H54 (cell line): ENCODE data around the gene MEOX2.
A peak's percentile ranks its signal among the peaks of the same experiment; 100 is the strongest.

Experiments
- DNase-seq: peaks from one replicate; pipeline ENCODE4 v3.0.0; 2011; ENCODE audit warnings: low spot score, mixed read lengths; ENCODE audit not compliant: insufficient read length
- FAIRE-seq: peaks from 3 replicates; lab custom pipeline; 2011; peaks lifted over from hg19 to GRCh38; lab: Jason Lieb, UNC
- POLR2A ChIP-seq: IDR thresholded peaks from 2 replicates; pipeline ENCODE4 v1.6.1; 2011; ENCODE audit warnings: low read depth, mild to moderate bottlenecking, low read length

The MEOX2 gene

DNA sequence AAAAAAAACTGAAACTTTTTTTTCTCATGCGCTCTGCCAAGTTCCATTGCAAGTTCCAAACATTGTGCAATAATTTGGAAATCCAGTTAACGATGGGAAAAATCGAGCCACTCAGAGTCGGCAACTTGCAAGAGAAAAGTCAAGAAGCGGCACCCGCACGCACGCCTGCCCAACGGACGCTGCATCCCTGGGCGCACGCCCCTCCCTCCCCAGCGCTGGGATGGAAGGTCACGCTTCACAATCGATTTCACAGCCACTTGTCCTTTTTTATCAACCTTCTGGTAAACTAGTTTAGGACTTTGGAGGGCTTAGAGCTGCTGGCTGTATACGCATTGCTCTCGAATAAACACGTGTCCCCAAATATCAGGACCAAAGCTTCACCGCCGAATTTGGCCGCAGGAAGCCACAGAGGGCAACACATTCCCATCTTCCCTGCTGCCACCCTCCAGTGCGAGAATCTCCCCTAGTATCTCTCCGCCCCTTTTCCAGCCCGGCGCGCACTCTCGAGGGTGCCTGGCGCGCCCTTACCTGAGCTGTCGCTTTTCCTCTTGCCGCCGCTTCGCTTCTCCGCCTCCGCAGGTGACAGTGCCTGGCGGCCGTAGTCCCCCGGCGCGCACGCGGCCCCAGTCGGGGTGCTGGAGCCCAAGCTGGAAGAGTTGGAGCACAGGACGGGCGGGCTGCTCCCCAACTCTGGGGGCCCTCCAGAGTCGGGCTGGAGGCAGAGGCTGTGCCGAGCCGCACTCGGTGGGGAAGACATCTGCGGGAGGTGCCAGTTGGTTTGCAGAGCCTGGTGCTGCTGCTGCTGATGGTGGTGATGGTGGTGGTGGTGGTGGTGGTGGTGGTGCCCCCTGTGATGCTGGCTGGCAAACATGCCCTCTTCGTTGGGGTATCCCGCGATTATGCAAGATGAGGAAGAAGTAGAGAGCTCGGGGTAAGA lies 857 bp downstream of the MEOX2 start:
- no peak for TF ChIP-seq POLR2A
- no peak for DNase-seq
- no peak for FAIRE-seq

DNA sequence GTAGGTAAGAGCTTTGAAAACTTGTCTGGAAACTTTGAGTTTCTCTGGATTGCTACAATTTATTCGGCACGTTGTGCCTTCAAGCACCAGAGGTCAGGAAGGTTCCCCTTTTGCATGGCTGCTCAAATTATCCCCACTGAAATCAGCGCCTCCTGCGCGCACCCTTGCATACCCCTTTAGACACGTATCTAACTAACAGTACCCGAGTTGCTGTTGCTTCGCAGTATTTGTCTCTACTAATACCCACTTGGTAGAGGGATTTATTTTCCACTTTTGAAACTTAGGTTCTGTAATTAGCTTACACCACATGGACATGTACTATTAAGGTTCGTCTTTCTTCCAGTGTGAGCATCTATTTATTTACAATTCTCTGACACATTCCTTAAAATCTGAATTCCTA lies 1.6 kb downstream of the MEOX2 start:
- no peak for TF ChIP-seq POLR2A
- DNase-seq (no peak), FAIRE-seq (no peak)

DNA sequence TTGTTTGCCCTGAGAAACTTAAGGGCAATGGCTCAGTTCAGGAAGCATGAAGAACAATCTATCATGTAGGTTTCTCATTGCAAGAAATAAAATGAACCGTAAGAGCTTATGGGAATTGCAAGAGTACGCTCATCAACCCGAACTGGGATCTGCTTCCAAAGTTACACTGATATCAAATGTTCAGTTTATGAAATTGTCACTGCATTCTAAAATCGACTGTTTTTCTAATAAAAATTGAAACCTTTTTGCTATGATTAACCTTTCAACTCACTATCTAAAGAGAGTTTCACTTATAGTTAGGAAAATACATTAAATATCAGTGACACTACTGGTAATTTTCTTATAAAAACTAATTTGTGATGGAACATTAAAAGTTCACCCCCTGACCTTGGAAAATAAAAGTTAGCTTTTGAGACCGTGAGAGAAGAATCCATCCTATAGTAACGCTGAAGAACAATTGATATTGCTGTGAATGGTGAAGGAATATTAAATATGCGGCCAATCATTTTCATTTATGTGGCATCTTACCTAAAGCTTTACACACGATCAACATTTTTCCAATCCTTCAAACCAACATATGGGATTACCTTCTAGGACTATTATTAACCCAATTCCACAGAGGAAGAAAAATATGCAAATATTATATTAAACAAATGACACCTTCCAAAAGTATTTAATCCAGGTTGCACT lies 2.2 kb downstream of the MEOX2 start:
- FAIRE-seq (no peak), DNase-seq (no peak)
- no peak for TF ChIP-seq POLR2A

DNA sequence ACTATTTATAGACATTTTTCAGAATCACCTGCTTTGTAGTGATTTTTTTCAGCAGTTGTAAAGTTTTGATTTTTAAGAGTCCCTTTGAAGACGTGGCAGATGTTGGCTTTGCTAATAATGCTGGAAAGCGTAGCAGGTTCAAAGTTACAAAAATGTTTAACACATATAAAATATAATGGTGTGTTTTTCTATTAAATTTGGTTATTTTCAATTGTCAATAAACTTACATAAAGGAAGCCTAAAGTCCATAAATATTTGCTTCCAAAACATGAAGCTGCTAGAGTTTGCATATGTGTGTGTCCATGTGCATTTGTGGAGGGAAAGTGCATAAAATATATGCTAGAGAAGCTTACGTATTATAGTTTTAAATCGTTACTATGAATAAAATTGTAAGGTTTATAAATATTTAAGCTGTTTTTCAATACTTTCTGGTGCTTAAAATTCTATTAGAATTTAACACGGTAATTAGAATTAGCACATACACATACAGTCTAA lies 3.7 kb downstream of the MEOX2 start:
- FAIRE-seq (no peak), DNase-seq (no peak)
- TF ChIP-seq POLR2A = no peak

DNA sequence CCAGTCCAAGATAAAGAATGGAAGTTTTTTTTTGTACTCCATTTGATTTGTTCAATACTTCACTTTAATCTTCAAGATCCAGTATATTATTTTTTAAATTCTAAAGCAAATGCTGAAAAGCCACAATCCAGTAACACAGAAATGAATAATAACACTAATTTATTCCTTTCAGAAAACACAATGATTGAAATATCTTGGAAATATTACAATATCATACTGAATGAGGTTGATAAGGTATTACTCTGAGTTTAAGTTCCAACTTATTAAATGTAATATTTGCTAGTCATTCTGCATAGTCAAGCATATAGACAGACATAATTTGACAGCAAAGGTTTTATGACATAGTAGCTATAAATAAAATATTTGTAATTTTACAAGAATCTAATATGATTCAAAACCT lies 4.4 kb downstream of the MEOX2 start:
- DNase-seq (no peak), FAIRE-seq (no peak)
- no peak for TF ChIP-seq POLR2A

DNA sequence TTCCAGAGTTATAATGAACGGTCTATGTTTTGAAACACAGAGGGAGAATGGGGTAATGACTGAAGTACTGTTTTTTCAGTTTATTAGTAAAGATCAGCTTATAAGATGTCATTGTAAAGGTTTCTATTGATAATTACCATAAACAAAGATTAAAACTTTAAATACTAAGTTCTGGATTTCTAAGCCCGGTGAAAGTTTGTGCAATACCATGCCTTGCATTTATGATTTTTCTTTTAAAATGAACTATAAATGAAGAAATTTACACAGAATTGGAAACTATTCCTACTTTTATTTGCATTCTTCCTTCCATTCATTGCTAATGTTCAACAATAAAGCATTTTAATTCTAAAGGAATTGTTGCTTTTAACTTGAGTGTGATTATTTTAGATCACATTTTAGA lies 4.9 kb downstream of the MEOX2 start:
- peak; percentile 11 for FAIRE-seq
- no peak for DNase-seq
- TF ChIP-seq POLR2A = no peak

DNA sequence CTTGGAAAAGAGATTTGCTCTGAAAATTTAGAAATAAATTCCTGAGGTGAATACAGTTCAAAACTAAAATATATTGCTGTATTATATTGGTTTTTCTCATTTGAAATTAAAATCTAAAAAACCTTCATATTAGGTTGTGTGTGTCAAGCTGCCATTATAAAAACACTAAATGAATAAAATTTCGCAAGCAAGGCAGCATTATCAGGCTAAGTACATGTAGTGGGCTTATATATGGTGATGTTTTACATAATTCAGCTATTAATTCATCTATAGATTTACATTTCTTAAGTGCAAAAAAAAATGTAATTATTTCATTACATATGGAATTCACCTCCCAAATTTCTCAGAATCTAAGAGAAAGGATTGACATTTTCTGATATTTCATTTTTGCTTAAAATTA lies 5.3 kb downstream of the MEOX2 start:
- FAIRE-seq (no peak), DNase-seq (no peak)
- TF ChIP-seq POLR2A = no peak

DNA sequence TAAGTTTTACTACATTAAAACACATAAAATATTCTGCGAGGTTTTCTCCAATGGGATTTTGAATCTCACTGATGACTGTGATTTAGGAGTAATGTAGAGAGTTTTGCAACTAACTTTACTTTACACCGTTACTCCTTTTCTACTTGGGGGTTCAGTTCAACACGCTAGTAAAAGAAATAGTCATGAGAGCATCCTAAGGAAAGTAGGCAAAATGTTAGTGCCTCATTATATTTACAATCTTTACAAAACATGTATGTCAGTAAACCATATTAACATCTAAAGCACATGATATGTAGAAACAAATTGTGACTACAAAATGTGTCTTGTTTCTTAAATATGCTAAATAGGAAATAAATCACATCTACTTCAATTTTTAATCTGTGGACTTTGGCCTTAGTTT lies 6.0 kb downstream of the MEOX2 start:
- TF ChIP-seq POLR2A = no peak
- FAIRE-seq (peak; percentile 79), DNase-seq (no peak)

DNA sequence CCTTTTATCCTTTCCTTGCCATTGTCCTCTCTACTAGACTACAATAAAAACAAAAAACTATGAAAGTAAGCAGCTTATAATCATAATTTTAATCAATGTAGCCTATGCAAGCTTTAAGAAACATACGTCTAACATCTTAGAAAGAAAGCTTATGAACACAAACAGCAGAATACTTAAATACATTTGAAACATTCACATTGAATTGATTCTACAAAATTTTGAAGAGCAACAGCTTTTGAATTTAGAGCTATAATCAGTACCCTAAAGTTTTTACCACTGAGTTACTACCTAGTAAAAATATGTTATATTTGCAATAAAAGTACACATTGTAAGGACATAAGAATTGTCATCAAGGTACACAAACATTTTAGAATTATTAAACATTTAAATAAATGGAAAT lies 7.2 kb downstream of the MEOX2 start:
- no peak for FAIRE-seq
- no peak for DNase-seq
- no peak for TF ChIP-seq POLR2A

DNA sequence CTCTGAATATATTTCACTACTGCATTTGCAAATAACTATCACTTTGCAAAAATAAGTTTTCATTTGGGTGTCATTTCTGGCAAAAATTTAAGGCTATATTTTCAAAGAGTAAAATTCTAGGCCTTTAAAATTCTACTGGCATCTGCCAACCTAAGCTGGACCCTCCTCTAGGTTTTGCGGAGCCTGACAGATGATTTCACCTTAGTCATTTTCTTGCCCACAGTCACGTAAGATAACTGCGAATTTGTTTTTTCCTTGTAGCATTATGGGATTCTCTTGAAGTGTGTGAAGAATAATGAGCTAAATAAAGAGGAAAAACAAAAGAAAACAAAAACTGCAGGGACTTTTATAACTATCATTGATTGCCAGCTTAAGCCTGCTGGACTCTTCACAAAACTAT lies 7.8 kb downstream of the MEOX2 start:
- no peak for DNase-seq
- FAIRE-seq = no peak
- no peak for TF ChIP-seq POLR2A

DNA sequence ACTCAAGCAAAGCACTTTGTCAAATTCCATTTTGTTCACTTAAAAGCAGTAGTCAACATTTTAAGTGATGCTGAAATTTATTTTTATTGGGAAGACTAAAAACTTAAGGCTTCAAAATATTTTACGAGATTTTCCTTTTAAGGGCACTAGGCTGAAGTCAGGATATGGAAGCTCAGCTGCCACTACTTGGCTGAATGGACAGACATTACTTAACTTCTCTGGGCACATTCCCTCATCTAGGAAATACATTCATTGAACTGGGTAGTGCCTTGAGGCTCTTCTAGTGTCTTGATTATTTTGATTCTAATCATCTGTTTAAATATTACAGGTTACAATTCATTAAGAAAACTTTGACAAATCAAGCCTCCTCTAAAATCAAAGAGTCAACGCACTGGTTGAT lies 11.1 kb downstream of the MEOX2 start:
- DNase-seq (no peak), FAIRE-seq (no peak)
- no peak for TF ChIP-seq POLR2A

DNA sequence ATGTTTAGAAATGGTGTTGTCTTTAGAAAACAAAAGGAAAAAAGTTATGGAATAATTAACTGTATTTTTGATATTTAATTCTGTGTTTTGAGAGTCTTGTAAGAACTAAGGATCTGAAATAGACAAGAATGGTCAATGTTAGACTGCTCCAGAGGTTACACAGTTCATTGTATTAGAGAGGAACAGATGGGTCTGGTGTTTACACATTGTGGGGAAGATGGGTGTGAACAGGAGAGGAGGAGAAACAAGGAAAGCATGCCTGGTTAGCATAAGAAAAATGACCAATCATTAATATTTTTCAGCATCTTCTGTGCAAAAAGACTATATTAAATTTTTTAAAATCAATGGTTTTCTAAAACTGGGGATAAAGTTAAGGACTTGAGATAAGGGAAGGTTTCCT lies 11.9 kb downstream of the MEOX2 start:
- FAIRE-seq = no peak
- DNase-seq = no peak
- TF ChIP-seq POLR2A = no peak

DNA sequence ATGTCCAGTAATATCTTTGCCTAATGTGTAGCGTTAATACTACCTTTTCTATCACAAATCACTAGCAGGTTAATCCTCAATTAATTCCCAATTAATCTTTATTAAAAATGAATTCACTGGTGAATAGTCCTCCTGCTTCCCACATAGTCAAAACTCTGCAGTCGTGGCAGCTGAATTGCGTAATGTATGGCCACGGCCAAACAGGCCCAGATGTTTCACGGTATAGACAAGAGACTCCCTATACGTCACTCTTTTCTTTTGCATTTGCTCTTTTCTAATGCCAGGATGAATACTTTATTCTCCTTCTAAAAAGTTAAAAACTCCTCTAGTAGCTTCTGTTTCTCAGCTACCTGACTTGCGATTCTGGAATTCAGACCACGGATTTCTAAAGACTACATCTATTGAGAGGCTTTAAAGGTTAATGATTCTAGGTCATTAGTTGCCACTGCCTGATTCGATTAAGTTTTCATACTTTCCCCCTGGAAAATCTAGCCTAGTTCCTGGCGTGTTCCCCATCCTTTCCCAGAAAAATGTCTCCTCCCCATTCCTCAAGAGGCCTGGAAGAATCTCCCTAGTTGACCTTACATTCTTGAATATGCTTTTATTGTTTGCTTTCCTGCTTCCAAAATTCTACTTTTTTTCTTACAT lies 16.9 kb downstream of the MEOX2 start:
- no peak for DNase-seq
- peak; percentile 78 for FAIRE-seq
- TF ChIP-seq POLR2A = no peak

DNA sequence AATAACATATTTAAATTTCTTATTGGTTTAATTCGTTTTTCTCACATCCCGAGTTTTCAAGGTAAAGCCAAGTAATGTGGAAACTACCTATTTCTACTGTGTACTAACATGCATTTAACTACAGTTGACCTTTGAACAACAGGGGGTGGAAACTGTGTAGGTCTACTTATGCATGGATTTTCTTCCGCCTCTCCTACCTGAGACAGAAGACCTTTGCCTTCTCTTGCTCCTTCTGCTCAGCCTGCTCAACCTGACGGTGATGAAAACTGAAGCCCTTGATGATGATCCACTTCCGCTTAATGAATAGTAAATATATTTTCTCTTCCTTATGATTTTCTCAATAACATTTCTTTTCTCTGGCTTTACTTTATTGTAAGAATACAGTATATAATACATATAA lies 18.5 kb downstream of the MEOX2 start:
- FAIRE-seq (no peak), DNase-seq (no peak)
- TF ChIP-seq POLR2A = no peak
